GM19324 (cell line): ENCODE data around the gene NCOR2.

Experiments
- ATAC-seq: cut with Tn5 transposase; IDR thresholded peaks from one replicate; pipeline ENCODE4 v1.9.1; 2021; ENCODE audit warnings: mild to moderate bottlenecking, moderate library complexity; ENCODE audit not compliant: unreplicated experiment, low FRiP score

Gene NCOR2

DNA sequence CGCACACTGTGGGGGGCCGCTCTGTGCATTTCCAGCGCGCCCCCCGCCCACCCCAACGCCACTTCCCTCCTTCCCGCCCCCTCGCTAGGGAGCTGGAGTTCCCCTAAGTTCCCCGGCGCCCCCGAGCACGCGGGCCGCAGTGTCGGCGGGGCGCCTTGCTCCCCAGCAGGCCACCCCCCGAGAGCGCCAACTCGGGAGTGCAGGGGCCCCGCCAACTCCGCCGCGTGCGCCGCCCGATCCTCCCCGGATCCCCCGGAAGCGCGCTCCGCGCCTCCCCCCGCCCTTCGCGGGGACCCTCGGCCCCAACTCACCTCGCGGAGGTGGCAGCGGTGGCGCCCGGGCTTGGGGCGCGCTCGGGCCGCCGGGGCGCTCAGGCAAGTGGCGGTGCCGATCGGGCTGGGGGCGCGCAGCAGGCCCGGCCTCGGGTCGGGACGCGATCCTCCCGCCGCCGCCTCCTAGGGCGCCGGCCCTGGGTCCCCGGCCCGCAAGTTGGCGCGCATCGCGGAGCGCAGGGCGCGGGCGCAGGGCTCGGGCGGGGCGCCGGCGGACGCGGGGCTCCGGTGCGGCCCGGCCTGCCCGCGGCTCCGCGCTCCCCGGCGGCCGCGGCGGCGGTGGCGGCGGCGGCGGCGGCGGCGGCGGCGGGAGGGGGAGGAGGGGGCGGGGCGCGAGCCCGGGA, at the start of gene NCOR2:
Gene NCOR2, minus strand, starts transcription at position 616 of the 676 bp plus-strand sequence. CDS start 72,361 bp downstream, outside the sequence.
- ATAC-seq = peak; percentile 31

DNA sequence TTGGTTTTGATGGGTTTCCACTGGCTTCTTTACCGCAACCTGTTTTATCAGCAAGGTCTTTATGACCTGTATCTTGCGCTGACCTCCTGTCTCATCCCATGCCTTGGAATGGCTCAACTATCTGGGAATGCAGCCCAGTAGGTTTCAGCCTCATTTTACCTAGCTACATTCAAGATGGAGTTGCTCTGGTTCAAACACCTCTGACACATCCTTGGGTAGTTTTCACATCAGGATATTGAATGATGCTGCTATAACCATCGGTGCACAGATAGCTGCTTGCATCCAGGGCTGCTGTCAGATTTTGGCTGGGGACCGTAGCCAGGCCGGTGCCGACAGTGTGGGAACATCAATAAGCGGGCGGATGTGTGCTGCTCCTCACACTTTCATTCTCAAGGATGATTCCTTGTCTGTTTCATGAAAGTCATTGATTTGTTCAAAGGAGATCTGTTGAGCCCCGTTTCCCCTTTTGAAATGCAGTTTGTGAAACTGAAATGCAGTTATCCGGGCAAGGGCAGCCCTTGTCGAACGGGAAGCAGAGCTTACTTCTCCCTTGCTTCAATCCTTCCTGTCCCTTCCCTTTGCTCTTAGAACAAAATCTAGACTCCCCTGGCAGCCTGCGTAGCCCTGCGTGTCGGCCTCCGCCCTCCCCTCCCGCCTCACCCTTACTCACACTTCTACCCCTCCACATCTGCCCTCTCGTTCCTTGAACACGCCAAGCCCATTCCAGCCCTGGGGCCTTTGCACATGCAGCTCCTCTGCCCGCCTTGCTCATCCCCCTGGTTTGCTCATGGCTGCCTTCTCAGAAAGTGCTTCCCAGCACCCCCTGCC, 49.2 kb upstream of the NCOR2 start:
- no peak for ATAC-seq

DNA sequence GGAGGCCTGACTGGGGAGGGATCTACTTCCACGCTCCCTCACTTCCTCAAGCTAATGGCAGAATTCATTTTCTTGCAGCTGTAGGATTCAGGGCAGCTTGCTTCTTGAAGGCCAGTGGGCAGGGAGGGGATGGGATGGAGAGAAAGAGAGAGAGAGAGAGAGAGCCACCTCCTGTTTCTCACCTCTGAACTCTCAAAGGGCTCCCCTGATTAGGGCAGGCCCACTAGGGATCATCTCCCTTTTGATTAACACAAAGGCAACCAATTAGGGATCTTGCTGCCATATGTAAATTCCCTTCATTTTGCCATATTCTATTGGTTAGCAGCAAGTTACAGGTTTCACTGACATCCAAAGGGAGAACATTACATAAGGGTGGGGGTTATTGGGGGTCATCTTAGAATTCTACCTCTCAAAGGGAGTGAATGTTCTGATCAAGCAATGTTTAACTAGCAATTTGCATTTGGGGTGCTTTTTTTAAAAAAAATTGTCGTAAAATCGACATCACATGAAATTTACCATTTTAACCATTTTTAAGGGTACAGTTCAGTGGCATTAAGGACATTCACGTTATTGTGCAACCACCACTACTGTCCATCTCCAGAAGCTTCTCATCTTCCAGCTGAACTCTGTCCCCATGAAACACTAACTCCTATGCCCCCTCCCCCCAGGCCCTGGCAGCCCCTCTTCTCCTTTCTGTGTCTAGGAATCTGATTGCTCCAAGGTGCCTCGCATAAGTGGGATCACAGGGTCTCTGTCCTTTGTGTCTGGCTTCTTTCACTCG, 47.3 kb upstream of the NCOR2 start:
- ATAC-seq = no peak

DNA sequence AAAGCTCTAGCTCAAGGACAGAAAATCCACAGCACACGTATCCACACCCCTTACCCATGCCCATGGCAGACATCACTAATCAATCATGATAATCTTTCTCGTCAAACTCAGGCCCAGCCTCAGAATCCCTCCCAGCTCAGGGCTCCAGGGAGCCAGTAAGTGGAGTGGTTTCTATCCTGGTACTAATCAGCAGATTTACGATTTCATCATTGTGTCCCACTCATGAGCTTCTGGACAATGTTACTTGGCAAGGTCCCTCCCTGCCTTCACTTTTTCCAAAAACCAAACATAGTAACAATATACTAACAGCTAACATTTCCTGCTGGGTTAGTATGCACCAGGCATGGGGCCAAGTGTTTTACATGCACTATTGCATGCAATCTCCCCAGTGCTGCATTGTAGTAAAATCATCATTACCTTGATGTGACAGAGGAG, 45.8 kb upstream of the NCOR2 start:
- ATAC-seq = no peak

DNA sequence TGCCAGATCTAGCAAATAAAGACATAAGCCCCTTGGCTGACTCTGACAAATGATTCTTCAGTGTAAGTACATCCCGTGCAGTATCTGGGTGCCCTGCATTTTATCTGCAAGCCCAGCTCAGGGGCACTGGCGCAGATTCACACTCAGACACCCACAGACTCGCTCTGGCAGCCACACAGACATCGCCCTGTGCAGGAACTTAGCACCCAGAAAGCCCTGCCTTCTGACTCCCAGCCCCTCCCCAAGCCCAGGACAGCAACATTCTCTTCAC, 44.9 kb upstream of the NCOR2 start:
- no peak for ATAC-seq

DNA sequence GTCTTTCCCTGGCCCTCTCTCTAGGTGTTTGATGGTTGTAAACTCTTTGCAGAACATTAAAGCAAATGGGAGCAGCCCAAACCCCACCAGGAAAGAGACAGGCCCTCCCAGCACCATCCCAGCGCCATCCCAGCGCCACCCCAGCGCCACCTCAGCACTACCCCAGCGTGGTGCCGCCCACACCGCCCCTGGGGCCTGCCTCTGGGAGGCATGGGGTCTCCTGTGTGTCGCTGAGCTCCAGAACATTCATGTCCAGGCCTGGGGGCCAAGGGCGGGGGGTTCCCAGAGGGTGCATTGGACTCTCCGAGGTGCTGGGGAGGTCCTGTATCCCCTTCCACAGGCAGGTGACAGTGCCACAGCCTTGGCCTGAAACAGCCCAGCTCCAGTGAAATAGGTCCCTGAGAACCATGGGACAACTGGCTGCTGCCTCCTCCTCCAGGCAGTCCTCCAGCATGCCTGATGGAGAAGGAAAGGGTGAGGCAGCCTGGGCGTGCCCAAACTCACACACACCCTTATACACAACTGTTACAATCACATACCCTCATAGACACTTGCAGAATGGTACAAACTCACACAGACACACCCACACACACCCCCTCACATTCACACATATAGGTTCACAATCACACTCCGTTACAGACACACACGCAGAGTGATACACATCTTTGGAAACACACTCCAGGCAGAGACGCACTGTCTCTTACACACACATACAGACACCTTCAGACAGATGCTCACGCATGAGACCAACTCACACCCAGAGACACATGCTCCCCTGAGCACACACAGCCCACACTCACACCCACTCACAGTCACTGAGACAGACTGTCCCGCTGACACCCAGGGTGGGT, 44.4 kb upstream of the NCOR2 start:
- ATAC-seq = no peak

DNA sequence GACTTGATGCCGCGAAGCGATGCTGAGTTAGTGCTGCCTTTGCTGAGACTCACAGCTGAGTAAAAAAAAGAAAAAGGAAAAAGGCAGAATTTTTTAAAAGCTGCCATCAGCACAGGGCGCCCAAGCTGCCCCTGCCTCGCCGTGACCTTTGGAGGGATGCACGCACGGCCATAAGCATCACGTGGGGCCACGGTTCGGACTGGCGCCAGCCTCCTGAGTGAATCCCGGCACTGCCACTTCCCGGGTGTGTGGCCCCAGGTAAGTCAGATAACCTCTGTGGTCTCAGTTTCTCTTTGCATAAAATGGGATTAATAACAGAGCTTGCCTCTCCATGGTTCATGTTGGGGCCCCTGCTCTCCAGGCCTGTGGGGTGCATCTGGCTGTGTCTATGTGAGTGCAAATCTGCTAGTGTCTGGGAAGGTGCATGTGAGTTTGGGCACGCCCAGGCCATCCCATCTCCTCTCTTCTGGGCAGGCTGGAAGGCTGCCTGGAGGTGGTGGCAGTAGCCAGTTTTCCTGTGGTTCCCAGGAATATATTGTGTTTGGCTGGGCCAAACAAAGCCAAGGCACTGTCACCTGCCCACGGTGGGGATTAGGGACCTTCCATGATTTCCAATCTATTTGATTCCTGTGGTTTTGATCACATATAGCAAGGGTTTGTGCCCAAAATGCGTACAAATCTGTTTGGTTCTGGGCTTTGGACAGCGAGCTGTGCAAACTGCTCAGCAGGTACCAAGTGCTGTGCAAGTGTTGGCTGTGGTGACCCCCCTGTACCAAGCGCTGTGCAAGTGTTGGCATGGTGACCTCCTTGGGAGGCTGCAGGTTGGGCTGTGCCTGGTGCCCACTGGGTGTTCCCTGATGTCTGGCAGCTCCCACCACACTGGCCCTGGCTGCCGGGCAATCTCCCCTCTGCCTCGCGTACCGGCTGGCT, 43.5 kb upstream of the NCOR2 start:
- ATAC-seq = no peak

DNA sequence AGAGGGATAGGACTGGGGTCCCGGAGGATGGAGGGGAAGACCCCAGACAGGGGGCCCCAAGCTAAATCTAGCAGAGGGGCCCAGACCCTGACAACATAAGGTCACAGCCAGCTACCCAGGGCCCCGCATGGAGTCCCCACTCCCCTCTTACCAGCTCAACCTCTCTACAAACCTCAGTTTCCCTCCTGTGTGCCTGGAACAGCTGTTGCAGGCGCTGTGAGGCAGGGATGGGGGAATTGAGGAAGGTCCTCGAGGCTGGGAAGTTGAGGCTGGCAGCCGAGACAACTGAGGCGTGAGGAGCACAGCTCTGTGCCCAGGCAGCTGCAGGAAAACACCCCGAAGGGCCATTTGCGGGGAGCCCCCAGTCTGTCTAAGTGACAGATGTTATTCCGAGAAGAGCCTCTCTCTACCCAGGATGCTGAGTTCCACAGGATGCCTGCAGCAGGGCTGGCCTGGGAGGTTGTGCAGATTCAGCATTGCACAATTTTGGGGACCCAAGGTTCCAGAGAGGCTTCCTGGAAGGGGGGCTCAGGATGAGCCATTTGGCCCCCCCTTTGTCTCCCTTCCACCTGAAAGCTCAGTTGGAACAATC, 42.7 kb upstream of the NCOR2 start:
- no peak for ATAC-seq

DNA sequence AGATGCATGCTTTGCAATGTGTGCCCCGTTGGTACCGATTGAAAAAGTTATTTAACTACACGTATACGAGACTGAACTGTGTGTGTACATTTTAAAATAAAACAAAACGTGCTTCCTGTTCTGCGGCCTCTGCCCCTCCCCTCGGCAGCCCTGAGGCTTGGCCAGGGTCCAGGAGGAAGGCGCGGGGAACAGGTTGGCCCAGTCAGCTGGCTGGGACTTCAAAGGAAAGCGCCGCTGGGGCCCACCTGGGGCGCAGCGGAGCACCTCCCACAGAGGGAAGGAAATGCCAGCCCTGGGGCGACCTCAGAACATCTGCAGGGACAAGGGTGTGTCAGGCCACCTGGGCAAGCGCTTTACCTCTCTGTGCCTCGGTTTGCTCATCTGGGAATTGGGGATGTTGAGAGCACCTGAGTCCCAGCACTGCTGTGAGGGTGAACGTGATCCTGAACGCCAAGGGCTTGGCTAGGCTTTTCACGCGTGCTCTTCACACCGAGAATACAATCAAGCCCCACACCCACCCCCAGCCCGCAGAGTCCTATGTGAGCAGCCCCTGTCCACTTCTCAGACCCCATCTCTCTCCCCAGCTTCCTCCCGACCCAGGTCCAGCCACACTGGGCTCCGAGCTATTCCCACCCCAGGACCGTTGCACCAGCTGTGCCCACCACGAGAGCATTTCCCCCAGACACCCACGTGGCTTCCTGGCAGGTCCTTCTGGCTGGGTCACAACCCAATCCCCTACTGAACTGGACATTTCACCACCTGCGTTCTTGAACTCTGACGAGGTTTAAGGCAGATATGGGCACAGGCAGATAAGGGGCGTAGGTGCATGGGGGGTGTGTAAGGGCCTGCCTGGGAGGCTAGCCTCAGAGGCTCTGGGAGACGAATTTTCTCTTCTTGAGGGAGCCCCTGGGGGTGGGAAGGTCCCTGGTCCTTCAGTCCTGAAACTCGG, 41.9 kb upstream of the NCOR2 start:
- ATAC-seq = peak; percentile 73

DNA sequence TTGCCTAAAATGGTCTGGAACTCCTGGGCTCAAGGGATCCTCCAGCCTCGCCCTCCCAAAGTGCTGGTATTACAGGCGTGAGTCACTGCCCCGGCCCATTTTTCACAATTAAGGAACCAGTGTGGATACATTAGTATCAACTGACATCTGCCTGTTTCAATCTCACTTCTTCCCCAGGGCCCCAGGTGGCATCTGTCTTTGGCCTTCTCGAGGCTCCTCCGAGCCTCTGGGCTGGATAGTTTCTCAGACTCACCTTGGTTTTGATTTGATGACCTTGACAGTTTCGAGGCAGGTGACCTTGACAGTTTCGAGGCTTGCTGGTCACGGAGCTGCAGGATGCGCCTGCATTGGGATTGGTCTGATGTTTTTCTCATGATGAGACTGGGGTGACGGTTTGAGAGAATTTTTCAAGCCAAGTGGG, 41.0 kb upstream of the NCOR2 start:
- ATAC-seq = no peak

DNA sequence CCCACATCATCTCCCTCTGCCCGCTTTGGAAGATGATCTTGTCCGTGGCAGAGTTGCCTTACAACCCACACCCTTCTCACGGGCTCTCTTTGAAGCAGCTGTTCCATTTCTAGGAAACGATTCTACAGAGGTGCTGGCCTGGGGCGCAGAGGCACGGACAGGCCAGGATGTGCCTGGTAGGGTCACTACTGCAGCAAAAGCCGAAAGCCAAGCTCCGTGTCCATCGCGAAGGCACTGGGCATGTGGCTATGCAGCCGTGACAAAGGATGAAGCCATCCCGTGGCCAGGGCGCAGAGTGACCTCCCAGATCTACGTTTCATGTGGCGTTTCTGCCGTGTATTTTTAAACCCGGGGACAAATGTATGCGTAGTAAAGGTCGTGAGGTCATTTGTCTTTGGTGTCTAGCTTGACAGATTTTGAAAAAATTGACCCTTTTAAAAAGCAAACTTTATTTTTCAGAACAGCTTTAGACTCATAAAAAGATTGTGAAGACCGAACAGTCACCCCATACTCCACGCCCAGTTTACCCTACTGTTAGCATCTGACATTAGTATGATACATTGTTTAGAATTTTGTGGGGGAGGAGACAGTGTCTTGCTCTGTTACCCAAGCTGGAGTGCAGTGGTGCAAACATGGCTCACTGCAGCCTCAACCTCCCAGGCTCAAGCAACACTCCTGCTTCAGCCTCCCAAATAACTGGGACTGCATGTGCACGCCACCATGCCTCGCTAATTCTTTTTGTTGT, 40.4 kb upstream of the NCOR2 start:
- ATAC-seq = no peak

DNA sequence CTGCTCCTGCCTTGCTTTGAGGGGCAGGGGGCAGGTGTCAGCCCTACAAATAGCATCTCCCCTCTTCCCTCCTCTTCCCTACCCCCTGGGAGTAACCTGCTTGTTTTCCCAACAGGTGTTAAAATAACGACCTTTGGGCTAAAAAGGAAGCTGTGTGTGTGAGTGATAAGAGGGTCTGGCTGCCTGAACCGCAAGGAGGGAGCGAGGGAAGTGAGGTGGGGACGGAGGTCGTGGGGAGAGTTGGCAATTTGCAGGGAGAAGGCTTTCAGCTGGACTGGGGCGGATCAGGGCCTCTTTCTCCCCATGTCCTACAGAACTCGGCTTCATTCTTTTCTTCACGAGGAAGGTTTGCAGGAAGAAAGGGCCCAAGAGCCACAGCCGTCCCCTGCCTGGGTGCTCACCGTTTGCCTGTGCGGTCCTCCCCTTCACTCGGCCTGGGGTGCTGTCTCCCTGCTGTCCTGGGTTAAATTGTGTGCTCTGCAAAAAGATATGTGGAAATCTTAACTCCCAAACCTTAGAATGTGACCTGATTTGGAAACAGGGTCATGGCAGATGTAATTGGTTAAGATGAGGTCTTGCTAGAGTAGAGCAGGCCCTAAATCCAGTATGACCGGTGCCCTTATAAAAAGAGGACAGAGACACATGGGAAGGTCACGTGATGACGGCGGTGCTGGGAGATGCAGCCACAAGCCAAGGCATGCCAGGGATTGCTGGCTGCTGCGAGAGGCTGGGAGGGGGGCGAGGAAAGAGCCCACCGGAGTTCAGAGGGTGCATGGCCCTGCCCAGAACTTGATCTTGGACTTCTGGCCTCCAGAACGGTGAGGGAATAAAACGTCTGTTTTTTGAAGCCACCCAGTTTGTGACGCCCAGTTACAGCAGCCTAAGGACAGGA, 38.7 kb upstream of the NCOR2 start:
- no peak for ATAC-seq

DNA sequence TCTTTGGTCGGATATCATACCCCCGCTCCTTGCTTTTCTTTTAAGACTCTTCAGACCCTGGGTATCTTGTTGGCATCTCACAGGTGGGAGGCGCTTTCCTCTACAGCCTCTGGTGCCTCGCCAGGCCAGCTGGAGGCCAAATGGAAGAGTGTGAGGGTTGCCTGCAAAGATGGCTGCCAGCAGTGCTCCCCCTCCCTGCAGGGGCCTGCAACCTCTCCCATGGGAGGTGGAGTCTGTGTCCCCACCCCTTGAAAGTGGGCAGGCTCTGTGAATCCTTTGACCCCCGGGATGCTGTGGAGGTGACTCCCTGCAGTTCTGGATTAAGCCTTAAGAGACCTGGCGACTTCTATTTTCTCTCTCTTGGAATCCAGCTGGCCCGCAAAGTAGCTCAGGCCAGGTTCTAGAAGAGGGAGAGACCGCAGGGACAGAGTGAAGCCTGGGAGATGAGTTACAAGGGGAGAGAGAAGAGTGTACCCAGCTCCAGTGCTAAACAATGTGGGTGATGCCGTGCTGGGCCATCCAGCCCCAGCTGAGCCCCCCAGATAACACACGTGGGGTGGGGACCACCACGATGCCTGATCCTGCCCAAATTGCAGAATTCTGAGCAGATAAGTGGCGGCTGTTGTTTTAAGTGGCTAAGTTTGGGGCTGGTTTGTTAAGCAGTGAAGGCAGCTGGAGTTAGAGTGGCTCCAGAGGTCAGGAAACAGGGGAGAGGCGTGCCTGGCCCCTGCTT, 37.9 kb upstream of the NCOR2 start:
- ATAC-seq = no peak

DNA sequence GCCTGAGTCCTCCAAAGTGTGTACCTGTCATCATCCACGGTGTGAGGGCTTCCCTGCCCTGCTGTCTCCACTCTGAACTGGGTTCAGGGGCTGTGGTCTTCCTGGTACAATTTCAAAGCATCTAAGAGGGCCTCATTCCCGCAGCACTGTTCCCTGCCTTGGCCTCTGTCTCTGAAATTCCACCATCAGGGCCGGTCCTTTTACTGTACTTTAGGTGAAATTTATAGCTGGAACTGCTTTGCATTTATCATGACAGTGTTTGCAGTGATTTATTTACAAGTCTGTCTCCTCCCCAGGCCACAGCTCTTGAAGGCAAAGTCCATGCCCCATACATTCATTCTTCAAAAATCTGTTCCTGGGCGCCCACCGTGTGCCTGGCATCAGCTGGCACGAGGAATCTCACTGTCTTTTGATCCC, 36.9 kb upstream of the NCOR2 start:
- ATAC-seq = no peak

DNA sequence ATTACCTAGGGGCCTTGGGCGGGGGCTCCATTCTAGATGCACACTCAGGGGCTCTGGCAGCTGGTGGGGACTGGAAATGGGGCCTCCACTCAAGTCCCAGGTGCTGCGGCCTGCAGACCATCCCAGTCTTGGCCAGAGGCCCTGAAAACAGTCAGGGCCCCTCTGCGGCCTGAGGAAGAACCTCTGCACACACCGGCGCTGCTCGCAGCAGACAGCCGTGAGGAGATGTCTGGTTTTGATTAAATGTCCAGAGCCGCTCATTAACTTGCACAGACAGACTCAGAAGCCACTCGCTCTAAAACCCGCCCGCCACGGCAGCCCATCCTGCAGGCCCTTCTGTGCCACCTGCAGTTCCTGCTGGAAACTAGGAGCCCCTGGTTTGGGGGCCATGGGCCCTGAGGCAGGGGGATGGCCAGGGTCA, 36.4 kb upstream of the NCOR2 start:
- no peak for ATAC-seq
